Natural killer cell (primary cell): Measurements from ENCODE around the gene GPR35. TPM values are rescaled to one million over a fixed set of nuclear protein-coding genes. Genes with fewer than 3 reads are reported as not detected.

ENCODE experiments used
- ATAC-seq, 3 donors: fragments of 150-1000 bp in 2 of 3; fragments of 200-7000 bp in 1 of 3; cut with Tn5 transposase; 1 replicate in 1 of 3; 2 replicates in 2 of 3; pipeline ENCODE4 v1.10.0; 2021; ENCODE audit warnings: mild to moderate bottlenecking in 2 of 3, moderate library complexity in 2 of 3
- DNase-seq, 2 donors: peaks; one replicate each; pipeline versions ENCODE4 v3.0.0 to v3.0.0-alpha.2; 2013 to 2021; ENCODE audit warnings: mixed read lengths in 1 of 2
- H3K27ac ChIP-seq: one replicate; pipeline ENCODE4 v1.5.1; 2013; ENCODE audit warnings: mild to moderate bottlenecking, low read length
- H3K27me3 ChIP-seq: one replicate; pipeline ENCODE4 v1.6.1; 2013; ENCODE audit warnings: low read length; ENCODE audit not compliant: control insufficient read depth, insufficient read depth
- H3K36me3 ChIP-seq: one replicate; pipeline ENCODE4 v1.6.1; 2013; ENCODE audit warnings: low read length; ENCODE audit not compliant: control insufficient read depth, insufficient read depth
- H3K4me1 ChIP-seq: one replicate; pipeline ENCODE4 v1.6.1; 2013; ENCODE audit warnings: low read length; ENCODE audit not compliant: control insufficient read depth, insufficient read depth
- H3K4me3 ChIP-seq: one replicate; pipeline ENCODE4 v1.5.1; 2013; ENCODE audit warnings: low read length
- H3K9me3 ChIP-seq: one replicate; pipeline ENCODE4 v1.6.1; 2013; ENCODE audit warnings: low read length; ENCODE audit not compliant: control insufficient read depth, insufficient read depth
- H3K27ac Mint-ChIP-seq, 2 donors: one replicate each; pipeline ENCODE4 v1.8.0; 2022; ENCODE audit warnings: mild to moderate bottlenecking in 2 of 2, mixed read lengths in 2 of 2, moderate library complexity in 1 of 2
- H3K27me3 Mint-ChIP-seq, 2 donors: one replicate each; pipeline ENCODE4 v1.8.0; 2022; ENCODE audit warnings: low read depth in 2 of 2, mixed read lengths in 2 of 2
- H3K36me3 Mint-ChIP-seq: one replicate; pipeline ENCODE4 v1.8.0; 2022; ENCODE audit warnings: mixed read lengths
- H3K4me1 Mint-ChIP-seq, 2 donors: one replicate each; pipeline ENCODE4 v1.8.0; 2022; ENCODE audit warnings: mixed read lengths in 2 of 2
- H3K4me3 Mint-ChIP-seq: one replicate; pipeline ENCODE4 v1.8.0; 2022; ENCODE audit warnings: mild to moderate bottlenecking, moderate library complexity, mixed read lengths
- H3K9me3 Mint-ChIP-seq, 2 donors: one replicate each; pipeline ENCODE4 v1.8.0; 2022; ENCODE audit warnings: mixed read lengths in 2 of 2
- CTCF ChIP-seq: fragments of 200-600 bp; IDR thresholded peaks from one replicate; pipeline ENCODE4 v1.8.0; 2022; ENCODE audit warnings: antibody characterized with exemption
- WGBS: methylation state at CpG from one replicate; pipeline ENCODE4 v1.1.7; 2013; ENCODE audit warnings: missing lambda C conversion rate; ENCODE audit not compliant: insufficient coverage; 5-methylcytosine and 5-hydroxymethylcytosine counted together
- intact Hi-C: fragments of 100-400 bp; cut with micrococcal nuclease; formaldehyde crosslinking; loops from one replicate; pipeline ENCODE4 v1.14.2; 2022
- total RNA-seq, 4 donors: library from RNA; stranded (reverse); fragments of 120-200 nt in 1 of 4; gene quantifications; one replicate each; pipeline versions ENCODE4 v1.2.3 to v1.2.4, GENCODE V29; 2013 to 2022

The GPR35 gene
- total RNA-seq, 3 donors from 2014 or later (not counting 1 experiment from before 2014, with no cell fraction given), result 10.6 to 19.7 (median 15.7) TPM

- H3K9me3 ChIP-seq, result no peaks in the 10 kb centered on the region
- ATAC-seq (no peak), DNase-seq (no peak)
- no peaks in the 10 kb centered on the region for H3K36me3 Mint-ChIP-seq
- no peak overlapping the region for H3K4me3 ChIP-seq
- no peaks in the 10 kb centered on the region for H3K4me1 Mint-ChIP-seq
- H3K27ac ChIP-seq, result no peak overlapping the region
- H3K27me3 ChIP-seq, result no peaks in the 10 kb centered on the region
- intact Hi-C loops, result no loop called here
- WGBS, result 94% methylated on average over 22 of the region's 22 CpGs
- H3K4me1 ChIP-seq, result peaks cover 6% of the 10 kb centered on the region
- no peak for TF ChIP-seq CTCF
- no peaks in the 10 kb centered on the region for H3K27me3 Mint-ChIP-seq
- no peak overlapping the region for H3K4me3 Mint-ChIP-seq
- no peak overlapping the region for H3K27ac Mint-ChIP-seq
- no peaks in the 10 kb centered on the region for H3K9me3 Mint-ChIP-seq
- H3K36me3 ChIP-seq, result peaks cover 45% of the 10 kb centered on the region
Observed at GRCh38 chr2:240597419-240598181, 27.7 kb upstream of the GPR35 start.

GRCh38 chr2:240598311-240598911 lies 26.9 kb upstream of the GPR35 start:
- no peak for ATAC-seq
- Histone ChIP-seq H3K4me1 (peaks cover 6% of the 10 kb centered on the region), H3K36me3 (peaks cover 42% of the 10 kb centered on the region), H3K4me3 (no peak overlapping the region), H3K27ac (no peak overlapping the region), H3K27me3 (no peaks in the 10 kb centered on the region), H3K9me3 (no peaks in the 10 kb centered on the region)
- H3K4me3 Mint-ChIP-seq, result no peak overlapping the region
- no peaks in the 10 kb centered on the region for H3K9me3 Mint-ChIP-seq
- no peaks in the 10 kb centered on the region for H3K27me3 Mint-ChIP-seq
- no peak overlapping the region for H3K27ac Mint-ChIP-seq
- no peaks in the 10 kb centered on the region for H3K36me3 Mint-ChIP-seq
- TF ChIP-seq CTCF, result no peak
- H3K4me1 Mint-ChIP-seq, result no peaks in the 10 kb centered on the region
- intact Hi-C loops, result no loop called here
- DNase-seq, result no peak
- 97% methylated on average over 17 of the region's 17 CpGs for WGBS

- no peak for TF ChIP-seq CTCF
- intact Hi-C loops, result no loop called here
- no peaks in the 10 kb centered on the region for H3K27me3 Mint-ChIP-seq
- no peaks in the 10 kb centered on the region for H3K9me3 ChIP-seq
- peak overlapping the region in 1 of 2 donors; percentile 7 for H3K27ac Mint-ChIP-seq
- no peaks in the 10 kb centered on the region for H3K9me3 Mint-ChIP-seq
- H3K36me3 Mint-ChIP-seq, result no peaks in the 10 kb centered on the region
- ATAC-seq, result no peak
- no peak overlapping the region for H3K27ac ChIP-seq
- H3K4me1 ChIP-seq, result peaks cover 6% of the 10 kb centered on the region
- H3K27me3 ChIP-seq, result no peaks in the 10 kb centered on the region
- WGBS, result 97% methylated on average over 11 of the region's 11 CpGs
- H3K4me1 Mint-ChIP-seq, result peaks cover 0 to under 1% of the 10 kb centered on the region in 2 donors
- no peak for DNase-seq
- peaks cover 35% of the 10 kb centered on the region for H3K36me3 ChIP-seq
- H3K4me3 Mint-ChIP-seq, result no peak overlapping the region
- no peak overlapping the region for H3K4me3 ChIP-seq
Observed at GRCh38 chr2:240599141-240599583, 26.1 kb upstream of the GPR35 start.
